ENCODE data around the gene EEF2KMT. TPM values are rescaled to one million over a fixed set of nuclear protein-coding genes. Genes with fewer than 3 reads are reported as not detected.
"Not testable (repeated sequence)": the region's sequence is repeated elsewhere in the genome, so short reads cannot be mapped to it uniquely, and the experiment has no call there.

Gene EEF2KMT
- total RNA-seq, 1 experiment from 2014 or later: 10.4 TPM

GRCh38 chr16:5088936-5089335 lies 8.7 kb downstream of the EEF2KMT start:
- H3K36me3 ChIP-seq (ENCODE audit: low read depth); H4K20me1 ChIP-seq (ENCODE audit: insufficient read depth); intact Hi-C loops (cut with micrococcal nuclease; ENCODE audit: unreplicated experiment); DNase-seq; H3K4me2 ChIP-seq; BruUV-seq (replicated peaks); H3K9me2 ChIP-seq (ENCODE audit: insufficient read depth); H3K9me3 ChIP-seq (ENCODE audit: insufficient read depth, low read depth); H2AFZ ChIP-seq; H3K4me3 ChIP-seq; CTCF ChIA-PET; H3K79me2 ChIP-seq (ENCODE audit: low read depth); H3F3A ChIP-seq (ENCODE audit: insufficient read depth, low read depth); H3K27me3 ChIP-seq (ENCODE audit: insufficient read depth, low read depth); H3K4me1 ChIP-seq (replicated peaks; ENCODE audit: insufficient read depth); H3K27ac ChIP-seq: not testable (repeated sequence)
- POLR2A ChIA-PET (ENCODE audit: unreplicated experiment): interaction anchor here (0.6 to 0.7 kb wide), 2 partner anchors 212 to 626 kb away, joined by 3 to 4 read pairs; no protein-coding TSS in a partner anchor

GRCh38 chr16:5088086-5088790 lies 9.4 kb downstream of the EEF2KMT start:
- H3K4me2 ChIP-seq; H2AFZ ChIP-seq; H3K4me1 ChIP-seq (replicated peaks; ENCODE audit: insufficient read depth); H3K9me2 ChIP-seq (ENCODE audit: insufficient read depth); H3K27me3 ChIP-seq (ENCODE audit: insufficient read depth, low read depth); DNase-seq; H3K36me3 ChIP-seq (ENCODE audit: low read depth); H3K4me3 ChIP-seq; H3K79me2 ChIP-seq (ENCODE audit: low read depth); H3K27ac ChIP-seq; CTCF ChIA-PET; H4K20me1 ChIP-seq (ENCODE audit: insufficient read depth); intact Hi-C loops (cut with micrococcal nuclease; ENCODE audit: unreplicated experiment); BruUV-seq (replicated peaks); H3F3A ChIP-seq (ENCODE audit: insufficient read depth, low read depth); H3K9me3 ChIP-seq (ENCODE audit: insufficient read depth, low read depth): not testable (repeated sequence)
- POLR2A ChIA-PET (ENCODE audit: unreplicated experiment): interaction anchor here (0.7 kb wide), 1 partner anchor 625 kb away, joined by 3 read pairs; no protein-coding TSS in a partner anchor

GRCh38 chr16:5085716-5086115 lies 11.9 kb downstream of the EEF2KMT start:
- H4K20me1 ChIP-seq (ENCODE audit: insufficient read depth); H3K27ac ChIP-seq; DNase-seq; POLR2A ChIA-PET (ENCODE audit: unreplicated experiment); H2AFZ ChIP-seq; H3K9me2 ChIP-seq (ENCODE audit: insufficient read depth); BruUV-seq (replicated peaks); H3K79me2 ChIP-seq (ENCODE audit: low read depth); H3K4me2 ChIP-seq; H3K36me3 ChIP-seq (ENCODE audit: low read depth); H3F3A ChIP-seq (ENCODE audit: insufficient read depth, low read depth); intact Hi-C loops (cut with micrococcal nuclease; ENCODE audit: unreplicated experiment); H3K4me3 ChIP-seq; H3K27me3 ChIP-seq (ENCODE audit: insufficient read depth, low read depth); H3K9me3 ChIP-seq (ENCODE audit: insufficient read depth, low read depth); H3K4me1 ChIP-seq (replicated peaks; ENCODE audit: insufficient read depth): not testable (repeated sequence)
- CTCF ChIA-PET: interaction anchor here (0.7 kb wide), 1 partner anchor 123 kb away, joined by 15 read pairs; no protein-coding TSS in a partner anchor

GRCh38 chr16:5084802-5085201 lies 12.8 kb downstream of the EEF2KMT start:
- H3K9me2 ChIP-seq (ENCODE audit: insufficient read depth); H3K9me3 ChIP-seq (ENCODE audit: insufficient read depth, low read depth); H3F3A ChIP-seq (ENCODE audit: insufficient read depth, low read depth); BruUV-seq (replicated peaks); H3K4me1 ChIP-seq (replicated peaks; ENCODE audit: insufficient read depth); H3K4me2 ChIP-seq; H3K27ac ChIP-seq; H3K27me3 ChIP-seq (ENCODE audit: insufficient read depth, low read depth); H3K4me3 ChIP-seq; H4K20me1 ChIP-seq (ENCODE audit: insufficient read depth); H2AFZ ChIP-seq; H3K79me2 ChIP-seq (ENCODE audit: low read depth); H3K36me3 ChIP-seq (ENCODE audit: low read depth): not testable (repeated sequence)
- ChIA-PET POLR2A (ENCODE audit: unreplicated experiment) (interaction anchor here (0.7 kb wide), 1 partner anchor 468 kb away, joined by 4 read pairs; no protein-coding TSS in a partner anchor), CTCF (interaction anchor here (0.6 to 1.1 kb wide), 2 partner anchors 13 to 128 kb away, joined by 3 to 7 read pairs; partner anchors contain the start of gene EEF2KMT)
- peak in 1 of 2 experiments; percentile 64 for DNase-seq
- intact Hi-C loops (cut with micrococcal nuclease; ENCODE audit: unreplicated experiment): loop anchor here (5.0 kb wide), 1 partner anchor 128 kb away; the partner anchor contains the start of gene SEC14L5
- peak; percentile 84 for TF ChIP-seq CTCF (conservative IDR thresholded peaks at IDR 0.05)

- POLR2A ChIA-PET (ENCODE audit: unreplicated experiment): interaction anchor here (0.7 kb wide), 1 partner anchor 467 kb away, joined by 4 read pairs; no protein-coding TSS in a partner anchor
- not testable (repeated sequence) for DNase-seq
These were observed 13.4 kb downstream of the EEF2KMT start for GRCh38 chr16:5084099-5084731.

GRCh38 chr16:5083646-5084045 lies 13.9 kb downstream of the EEF2KMT start:
- H3K9me3 ChIP-seq (ENCODE audit: insufficient read depth, low read depth); H3K4me3 ChIP-seq; H3K9me2 ChIP-seq (ENCODE audit: insufficient read depth); H3K79me2 ChIP-seq (ENCODE audit: low read depth); CTCF ChIA-PET; H2AFZ ChIP-seq; H3K27ac ChIP-seq; POLR2A ChIA-PET (ENCODE audit: unreplicated experiment); H3F3A ChIP-seq (ENCODE audit: insufficient read depth, low read depth); BruUV-seq (replicated peaks); H3K4me2 ChIP-seq; DNase-seq; H4K20me1 ChIP-seq (ENCODE audit: insufficient read depth); H3K36me3 ChIP-seq (ENCODE audit: low read depth); H3K27me3 ChIP-seq (ENCODE audit: insufficient read depth, low read depth): not testable (repeated sequence)
- intact Hi-C loops (cut with micrococcal nuclease; ENCODE audit: unreplicated experiment): loop anchor here (5.0 kb wide), 1 partner anchor 126 kb away; the partner anchor contains the start of gene SEC14L5
- peaks cover 15% of the 10 kb centered on the region for H3K4me1 ChIP-seq (replicated peaks; ENCODE audit: insufficient read depth)

More at GRCh38 chr16:5084099-5084731, 13.4 kb downstream of the EEF2KMT start:
- not testable (repeated sequence) for H3K4me2 ChIP-seq; BruUV-seq (replicated peaks); H3K4me3 ChIP-seq; H3K9me3 ChIP-seq (ENCODE audit: insufficient read depth, low read depth); H3K9me2 ChIP-seq (ENCODE audit: insufficient read depth); H3K79me2 ChIP-seq (ENCODE audit: low read depth); H4K20me1 ChIP-seq (ENCODE audit: insufficient read depth); H3K27ac ChIP-seq; H3K27me3 ChIP-seq (ENCODE audit: insufficient read depth, low read depth); H2AFZ ChIP-seq; H3F3A ChIP-seq (ENCODE audit: insufficient read depth, low read depth); H3K36me3 ChIP-seq (ENCODE audit: low read depth)
- intact Hi-C loops (cut with micrococcal nuclease; ENCODE audit: unreplicated experiment): loop anchor here (5.0 kb wide), 1 partner anchor 127 kb away; the partner anchor contains the start of gene SEC14L5
- peaks cover 15% of the 10 kb centered on the region for H3K4me1 ChIP-seq (replicated peaks; ENCODE audit: insufficient read depth)
- CTCF ChIA-PET: interaction anchor here (0.6 to 1.1 kb wide), 2 partner anchors 14 to 127 kb away, joined by 3 to 7 read pairs; partner anchors contain the start of gene EEF2KMT
